NCI-H510A (cell line): ENCODE measurements around the gene SBF2.
"Not testable (repeated sequence)": the region's sequence is repeated elsewhere in the genome, so short reads cannot be mapped to it uniquely, and the experiment has no call there.

Source experiments
- DNase-seq: peaks from one replicate; lab custom pipeline; 2025; lab: John Stamatoyannopoulos, UW

SBF2 gene

GRCh38 chr11:10017911-10018310 lies 276.1 kb downstream of the SBF2 start:
- DNase-seq: no peak

- no peak for DNase-seq
Measured at GRCh38 chr11:10017050-10017449, 277.0 kb downstream of the SBF2 start.

GRCh38 chr11:10012068-10012467 lies 282.0 kb downstream of the SBF2 start:
- DNase-seq: no peak

- DNase-seq: no peak
Measured at GRCh38 chr11:10005955-10006525, 288.0 kb downstream of the SBF2 start.

- DNase-seq: no peak
Measured at GRCh38 chr11:10004526-10005113, 289.4 kb downstream of the SBF2 start.

GRCh38 chr11:10002221-10002620 lies 291.8 kb downstream of the SBF2 start:
- DNase-seq: no peak

GRCh38 chr11:9992306-9992705 lies 301.7 kb downstream of the SBF2 start:
- no peak for DNase-seq

GRCh38 chr11:9990221-9990973 lies 303.6 kb downstream of the SBF2 start:
- DNase-seq: no peak

GRCh38 chr11:9987303-9987702 lies 306.7 kb downstream of the SBF2 start:
- not testable (repeated sequence) for DNase-seq

GRCh38 chr11:9982796-9983579 lies 311.0 kb downstream of the SBF2 start:
- DNase-seq: no peak

- no peak for DNase-seq
Measured at GRCh38 chr11:9982127-9982795, 311.8 kb downstream of the SBF2 start.

GRCh38 chr11:9980931-9981330 lies 313.1 kb downstream of the SBF2 start:
- no peak for DNase-seq

GRCh38 chr11:9977554-9977953 lies 316.5 kb downstream of the SBF2 start:
- no peak for DNase-seq

GRCh38 chr11:9974375-9974774 lies 319.6 kb downstream of the SBF2 start:
- DNase-seq: no peak

GRCh38 chr11:9973921-9974320 lies 320.1 kb downstream of the SBF2 start:
- DNase-seq: no peak

GRCh38 chr11:9972989-9973388 lies 321.0 kb downstream of the SBF2 start:
- DNase-seq: no peak

GRCh38 chr11:9971894-9972293 lies 322.1 kb downstream of the SBF2 start:
- DNase-seq: no peak

GRCh38 chr11:9969068-9969467 lies 325.0 kb downstream of the SBF2 start:
- DNase-seq: no peak

- no peak for DNase-seq
Measured at GRCh38 chr11:9962722-9963121, 331.3 kb downstream of the SBF2 start.

GRCh38 chr11:9957072-9957471 lies 336.9 kb downstream of the SBF2 start:
- no peak for DNase-seq

GRCh38 chr11:9956483-9956882 lies 337.5 kb downstream of the SBF2 start:
- DNase-seq: no peak

- no peak for DNase-seq
Measured at GRCh38 chr11:9955391-9955790, 338.6 kb downstream of the SBF2 start.
